Measurements from ENCODE around the gene ANGPTL8. TPM values are rescaled to one million over a fixed set of nuclear protein-coding genes. Genes with fewer than 3 reads are reported as not detected.

ANGPTL8 gene
- not detected in 2 replicates for total RNA-seq (ENCODE audit: low replicate concordance)
- long read RNA-seq, result 0 reads

GRCh38 chr19:11239377-11240000 is at the start of gene ANGPTL8:
ANGPTL8 (plus strand) TSS chr19:11239619; CDS start chr19:11239638, 19 bp downstream.
- H3K4me1 Mint-ChIP-seq (ENCODE audit: unreplicated experiment), result peaks cover 17% of the 10 kb centered on the region
- no peak within 1 kb of the TSS for H3K27ac Mint-ChIP-seq
- no peaks in the 10 kb centered on the region for H3K9me3 Mint-ChIP-seq
- DNase-seq (ENCODE audit: extremely low spot score, unreplicated experiment), result no peak
- H3K36me3 Mint-ChIP-seq, result peaks cover 8% of the 10 kb centered on the region
- no peaks in the 10 kb centered on the region for H3K27me3 Mint-ChIP-seq
- no peak for TF ChIP-seq CTCF (conservative IDR thresholded peaks at IDR 0.05)
- no peak within 1 kb of the TSS for H3K4me3 Mint-ChIP-seq

GRCh38 chr19:11190501-11190900 is 48.9 kb upstream of the ANGPTL8 start:
- Mint-ChIP-seq H3K36me3 (peaks cover 5% of the 10 kb centered on the region), H3K27me3 (no peaks in the 10 kb centered on the region), H3K9me3 (no peaks in the 10 kb centered on the region), H3K27ac (no peak overlapping the region), H3K4me1 (ENCODE audit: unreplicated experiment) (peaks cover 2% of the 10 kb centered on the region), H3K4me3 (no peak overlapping the region)
- TF ChIP-seq CTCF (conservative IDR thresholded peaks at IDR 0.05), result no peak
- DNase-seq (ENCODE audit: extremely low spot score, unreplicated experiment), result no peak

GRCh38 chr19:11191273-11191755 is 48.1 kb upstream of the ANGPTL8 start:
- Mint-ChIP-seq H3K4me1 (ENCODE audit: unreplicated experiment) (peaks cover 5% of the 10 kb centered on the region), H3K27ac (no peak overlapping the region), H3K9me3 (no peaks in the 10 kb centered on the region), H3K4me3 (no peak overlapping the region), H3K27me3 (no peaks in the 10 kb centered on the region), H3K36me3 (peaks cover 8% of the 10 kb centered on the region)
- DNase-seq (ENCODE audit: extremely low spot score, unreplicated experiment), result no peak
- TF ChIP-seq CTCF (conservative IDR thresholded peaks at IDR 0.05), result no peak

- TF ChIP-seq CTCF (conservative IDR thresholded peaks at IDR 0.05), result no peak
- peaks cover 8% of the 10 kb centered on the region for H3K36me3 Mint-ChIP-seq
- no peaks in the 10 kb centered on the region for H3K27me3 Mint-ChIP-seq
- peaks cover 5% of the 10 kb centered on the region for H3K4me1 Mint-ChIP-seq (ENCODE audit: unreplicated experiment)
- no peaks in the 10 kb centered on the region for H3K9me3 Mint-ChIP-seq
- DNase-seq (ENCODE audit: extremely low spot score, unreplicated experiment), result no peak
- H3K4me3 Mint-ChIP-seq, result no peak overlapping the region
- H3K27ac Mint-ChIP-seq, result no peak overlapping the region
These were observed 47.5 kb upstream of the ANGPTL8 start for GRCh38 chr19:11191934-11192333.

- no peak overlapping the region for H3K27ac Mint-ChIP-seq
- H3K9me3 Mint-ChIP-seq, result no peaks in the 10 kb centered on the region
- H3K4me3 Mint-ChIP-seq, result no peak overlapping the region
- peaks cover 3% of the 10 kb centered on the region for H3K36me3 Mint-ChIP-seq
- no peaks in the 10 kb centered on the region for H3K27me3 Mint-ChIP-seq
- no peak for TF ChIP-seq CTCF (conservative IDR thresholded peaks at IDR 0.05)
- DNase-seq (ENCODE audit: extremely low spot score, unreplicated experiment), result no peak
- peaks cover 5% of the 10 kb centered on the region for H3K4me1 Mint-ChIP-seq (ENCODE audit: unreplicated experiment)
These were observed 46.2 kb upstream of the ANGPTL8 start for GRCh38 chr19:11192957-11193939.
